Right ventricle myocardium inferior (tissue), 1 donor: ENCODE results near the gene ABHD14A. TPM values are rescaled to one million over a fixed set of nuclear protein-coding genes. Genes with fewer than 3 reads are reported as not detected.

Source experiments
- ATAC-seq: fragments of 200-7000 bp; cut with Tn5 transposase; one replicate; pipeline ENCODE4 v1.9.1; 2020; ENCODE audit warnings: mild to moderate bottlenecking, moderate library complexity
- DNase-seq: peaks from one replicate; pipeline ENCODE4 v3.0.0; 2021; ENCODE audit errors: missing footprints
- intact Hi-C: fragments of 100-400 bp; cut with DNase I; formaldehyde crosslinking; loops from one replicate; pipeline ENCODE4 v1.11.0; 2022
- total RNA-seq: library from RNA; stranded (reverse); fragmentation: NEBNext Ultra II Directional; extraction: Animal tissue kit (Norgen Biotek cat#: 25700); gene quantifications from one replicate; pipeline ENCODE4 v1.2.1, GENCODE V29; 2021
- donor health status: DM: no; HTN: yes; CAD: no; lungs with severe emphysema.

Gene ABHD14A
- total RNA-seq, 1 donor from 2014 or later: 31.5 TPM

DNA sequence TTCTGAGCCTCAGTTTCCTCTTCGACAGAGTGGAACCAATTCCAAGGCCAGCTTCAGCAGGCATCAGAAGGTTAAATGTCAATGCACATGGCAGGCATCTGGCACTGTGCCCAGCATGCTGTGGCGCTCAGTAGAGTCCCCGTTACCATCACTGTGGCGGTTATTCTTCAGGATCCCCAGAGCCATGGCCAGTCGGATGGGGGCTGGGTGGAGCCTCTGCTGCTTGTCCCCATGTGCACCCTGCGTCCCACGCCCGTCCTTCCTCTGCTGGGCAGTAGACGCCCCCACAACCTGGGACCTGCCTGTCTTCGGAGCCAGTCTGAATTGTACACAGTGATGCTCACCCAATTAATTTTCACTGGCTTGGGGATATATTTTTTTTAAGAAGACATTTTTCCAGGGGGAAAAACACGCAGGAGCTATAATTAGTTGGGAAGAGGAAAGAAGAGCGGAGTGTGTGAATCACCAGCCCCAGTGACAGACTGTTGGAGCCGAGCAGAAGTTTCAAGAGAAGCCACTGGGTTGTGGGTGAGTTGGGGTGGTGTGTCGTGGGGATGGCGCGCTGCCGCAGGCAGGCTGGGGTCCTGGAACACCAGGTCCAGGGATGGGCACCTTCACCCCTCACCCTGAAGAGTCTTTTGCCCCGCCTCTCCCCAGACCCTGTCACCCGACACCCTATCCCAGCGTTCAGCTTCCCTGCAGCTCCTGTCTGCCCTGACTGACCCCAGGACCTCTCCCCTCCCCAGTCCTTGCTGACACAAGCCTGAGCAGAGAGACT, 47.6 kb downstream of the ABHD14A start:
- ATAC-seq: peak; percentile 25
- intact Hi-C loops: loop anchor here (2.0 kb wide), 1 partner anchor 34 kb away; the partner anchor contains the start of gene DUSP7
- no peak for DNase-seq

DNA sequence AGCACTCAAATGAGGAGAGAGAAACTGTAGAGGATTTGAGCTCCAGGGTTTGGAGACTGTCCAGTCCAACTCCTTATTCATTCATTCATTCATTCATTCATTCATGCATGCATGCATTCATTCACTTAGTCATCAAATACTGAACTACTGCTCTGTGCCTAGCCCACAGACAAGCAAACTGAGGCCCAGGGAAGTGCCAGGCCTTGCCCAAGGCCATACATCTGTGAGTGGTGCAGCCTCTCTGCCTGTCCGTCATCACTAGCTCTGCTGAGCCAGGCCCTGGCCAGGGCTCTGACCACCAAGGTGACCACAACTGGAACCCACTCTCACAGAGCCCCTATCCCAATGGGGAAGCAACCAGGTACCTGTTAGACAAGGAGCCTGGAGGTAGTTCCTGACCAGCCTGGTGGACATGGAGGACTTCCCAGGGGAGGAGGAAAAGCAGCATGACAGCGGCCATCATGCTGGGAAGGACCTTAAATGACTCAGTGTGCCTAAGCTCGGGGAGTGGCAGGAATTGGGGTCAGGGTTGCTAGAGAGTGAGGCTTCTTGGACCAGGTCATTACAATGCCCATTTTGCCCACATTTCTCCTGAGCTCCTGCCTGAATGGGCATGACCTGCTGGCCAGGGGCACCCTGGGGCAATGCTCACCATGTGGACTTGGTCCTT, 48.4 kb downstream of the ABHD14A start:
- intact Hi-C loops: loop anchor here (2.0 kb wide), 1 partner anchor 34 kb away; the partner anchor contains the start of gene DUSP7
- DNase-seq (no peak), ATAC-seq (no peak)

DNA sequence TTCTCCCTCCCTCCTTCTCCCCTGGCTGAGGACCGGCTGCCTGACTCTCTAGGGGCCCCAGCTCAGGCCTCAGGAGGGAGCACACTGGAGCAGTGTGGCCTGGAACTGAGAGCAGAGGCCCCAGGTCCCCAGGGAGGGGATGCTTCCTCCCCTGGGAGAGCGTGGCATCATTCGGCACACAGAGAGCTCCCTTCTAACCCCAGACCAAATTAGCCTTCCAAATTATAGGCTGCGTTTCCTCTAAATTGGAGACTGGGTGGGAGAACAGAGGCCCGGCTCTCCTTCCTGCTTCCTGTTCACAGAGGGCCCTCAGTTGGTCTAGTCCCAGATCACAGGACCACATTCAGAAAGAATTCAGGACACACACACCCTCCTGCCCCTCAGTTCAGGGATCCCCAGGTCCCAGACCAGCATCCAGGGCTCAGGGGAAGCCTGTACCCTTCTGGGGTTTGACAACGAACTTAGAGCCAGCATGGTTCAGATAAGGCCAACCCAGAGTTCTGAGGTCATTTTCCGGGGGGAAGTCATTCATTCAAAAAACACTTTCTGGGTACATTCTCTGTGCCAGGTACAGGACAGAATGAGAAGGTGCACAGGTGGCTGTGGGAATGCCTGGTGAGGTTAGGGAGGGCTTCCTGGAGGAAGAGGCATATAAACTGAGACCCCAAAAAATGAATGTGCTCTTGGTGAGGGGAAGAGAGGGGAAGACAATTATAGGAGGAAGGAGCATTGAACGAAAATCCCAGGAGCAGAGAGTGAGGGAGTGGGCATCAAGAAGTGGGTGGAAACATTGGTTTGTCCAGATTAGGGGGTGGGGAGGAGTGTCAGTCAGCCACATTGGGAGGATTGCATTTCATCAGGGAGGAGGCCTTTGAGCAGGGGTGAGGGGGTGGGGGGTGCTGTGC, 49.2 kb downstream of the ABHD14A start:
- intact Hi-C loops: loop anchor here (2.0 kb wide), 1 partner anchor 33 kb away; the partner anchor contains the start of gene DUSP7
- DNase-seq: no peak
- ATAC-seq: no peak

DNA sequence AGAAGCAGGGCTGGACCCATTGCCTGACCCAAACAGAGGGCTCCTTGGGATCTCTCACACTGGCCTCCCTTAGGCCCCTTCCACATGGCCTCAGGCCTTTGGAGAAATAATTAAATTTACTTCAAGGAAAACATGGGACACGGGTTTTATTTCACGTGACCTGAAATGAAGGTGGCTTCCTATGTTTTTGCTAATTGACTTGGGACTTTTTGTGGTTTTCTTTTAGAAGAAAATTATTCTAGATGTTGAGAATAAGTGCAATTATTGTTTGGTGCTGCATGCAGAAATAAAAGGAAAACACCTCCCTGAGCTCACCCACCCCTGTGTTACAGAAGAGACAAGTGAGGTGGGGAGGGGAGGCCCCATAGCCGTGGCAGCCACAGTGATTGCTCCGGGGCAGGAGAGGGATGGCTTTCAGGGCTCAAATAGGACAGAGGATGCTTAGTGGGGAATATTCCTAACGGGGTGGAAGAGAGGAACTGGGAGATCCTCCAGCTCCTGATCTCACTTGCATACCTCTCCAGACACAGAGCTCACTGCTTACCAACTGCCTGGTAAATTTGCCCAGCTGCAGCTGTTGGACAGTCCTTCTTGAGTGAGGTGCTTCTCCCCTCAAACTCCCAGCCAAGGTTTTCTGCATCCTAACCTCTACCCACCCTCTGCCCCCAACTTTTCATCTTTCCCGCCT, 50.0 kb downstream of the ABHD14A start:
- intact Hi-C loops: no loop called here
- DNase-seq: no peak
- ATAC-seq: no peak

DNA sequence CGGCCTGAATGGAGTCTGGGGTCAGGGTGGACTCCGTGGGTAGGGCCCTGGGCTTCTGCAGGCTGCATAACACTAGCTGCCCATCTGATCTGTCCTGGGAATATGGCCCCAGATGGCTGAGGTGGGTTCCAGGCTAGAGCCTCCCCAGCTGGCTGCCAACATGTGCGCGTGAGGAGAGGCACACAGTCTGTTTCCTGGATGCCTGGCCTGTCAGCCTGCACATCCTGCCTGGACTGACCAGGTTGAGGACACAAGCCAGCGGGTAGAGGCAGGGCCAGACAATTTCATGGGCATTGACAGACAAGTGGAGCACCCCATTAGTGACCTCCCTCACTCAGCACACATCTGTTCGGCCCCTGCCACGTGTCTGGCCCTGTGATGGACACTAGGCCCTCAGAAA, 50.6 kb downstream of the ABHD14A start:
- intact Hi-C loops: no loop called here
- ATAC-seq (no peak), DNase-seq (no peak)

DNA sequence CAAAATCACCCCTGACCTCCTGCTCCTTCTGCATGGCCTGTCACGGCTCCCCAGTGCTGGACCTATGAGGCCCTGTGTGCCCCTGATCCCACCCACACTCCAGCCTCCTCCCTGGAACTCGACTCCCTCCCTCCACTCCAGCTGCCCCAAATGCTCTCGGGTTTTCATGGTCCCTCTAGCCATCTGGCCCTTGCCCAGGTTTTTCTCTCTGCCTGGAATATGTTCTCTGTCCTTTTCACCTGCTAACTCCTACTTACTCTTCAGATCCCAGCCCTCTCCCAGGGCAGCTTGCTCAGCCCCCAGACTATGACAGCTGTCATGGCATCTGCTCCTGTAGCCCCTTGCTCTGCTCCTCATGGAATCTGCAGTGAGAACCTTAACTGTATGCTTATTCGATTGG, 51.2 kb downstream of the ABHD14A start:
- DNase-seq (no peak), ATAC-seq (peak; percentile 13)
- intact Hi-C loops: no loop called here

DNA sequence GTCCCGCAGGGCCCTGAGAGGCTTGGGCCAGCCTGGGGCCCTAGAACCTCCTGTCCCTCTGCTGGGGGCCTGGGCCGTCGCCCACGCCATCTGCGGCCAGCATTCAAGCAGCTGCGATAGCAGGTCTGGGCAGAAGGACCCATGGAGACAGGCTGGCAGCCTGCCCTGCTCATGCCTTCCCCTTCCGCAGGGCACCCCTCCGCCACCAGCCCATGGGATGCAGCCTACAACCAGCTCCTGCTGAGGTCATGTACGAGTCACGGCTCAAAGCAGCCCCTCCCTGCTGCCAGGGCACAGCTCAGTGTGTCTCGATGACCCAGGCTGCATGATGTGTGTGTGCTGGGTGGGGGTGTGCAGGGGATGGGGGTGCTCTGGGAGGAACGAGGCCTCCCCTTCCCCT, 53.7 kb downstream of the ABHD14A start:
- DNase-seq: peak; percentile 87
- peak; percentile 77 for ATAC-seq
- intact Hi-C loops: no loop called here

DNA sequence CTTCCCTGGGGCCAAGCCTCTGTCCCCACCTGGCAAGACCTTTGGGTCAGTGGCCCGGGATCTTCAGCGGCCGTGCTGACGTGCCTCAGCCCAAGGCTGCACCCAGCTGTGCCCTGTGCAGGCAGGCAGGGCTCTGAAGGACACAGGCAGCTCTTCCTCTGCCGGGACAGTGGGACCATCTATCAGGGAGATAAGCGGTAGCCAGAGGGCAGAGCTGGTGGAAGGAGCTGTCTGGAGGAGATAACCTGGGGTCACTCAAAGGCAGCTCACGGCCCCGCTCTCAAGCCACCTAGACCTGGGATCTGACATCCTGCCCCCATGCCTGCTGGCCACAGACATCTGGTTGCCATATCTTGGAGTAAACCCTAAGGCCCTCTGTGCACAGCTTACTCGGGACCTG, 54.2 kb downstream of the ABHD14A start:
- DNase-seq (no peak), ATAC-seq (peak; percentile 35)

DNA sequence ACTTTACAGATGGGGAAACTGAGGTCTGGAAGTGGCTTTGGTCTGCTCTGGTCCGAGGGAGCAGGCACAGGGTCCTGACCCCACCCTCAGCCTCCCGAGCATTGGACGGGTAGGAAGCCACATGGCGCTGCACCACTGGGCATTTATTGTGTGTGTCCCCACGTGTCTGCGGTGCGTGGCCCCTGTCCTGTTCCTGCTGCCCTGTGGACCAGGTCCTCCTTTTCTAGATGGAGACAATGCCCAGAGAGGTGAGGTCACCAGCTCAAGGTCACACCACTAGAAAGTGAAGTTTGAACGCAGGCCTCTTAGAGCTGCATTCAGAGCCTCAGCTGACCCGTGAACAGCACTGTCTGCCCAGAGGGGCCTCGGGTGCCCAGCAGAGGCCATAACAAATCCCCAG, 54.7 kb downstream of the ABHD14A start:
- DNase-seq (no peak), ATAC-seq (no peak)
- intact Hi-C loops: no loop called here

More for the DNA sequence above, 54.2 kb downstream of the ABHD14A start:
- intact Hi-C loops: no loop called here

Other genes with a start within 250 kb of the ABHD14A start
- gene IQCF6, start 195.8 kb upstream of the ABHD14A start, total RNA-seq: not detected
- not detected for gene IQCF2, start 113.4 kb upstream of the ABHD14A start, total RNA-seq
- gene IQCF5, start 99.5 kb upstream of the ABHD14A start, total RNA-seq: not detected
- not detected for gene IQCF1, start 71.7 kb upstream of the ABHD14A start, total RNA-seq
- 7.7 TPM for gene RRP9, start 33.2 kb upstream of the ABHD14A start, total RNA-seq
- gene PARP3, start 32.7 kb upstream of the ABHD14A start, total RNA-seq: 17.6 TPM
- 0.22 TPM for gene GPR62, start 19.7 kb upstream of the ABHD14A start, total RNA-seq
- gene PCBP4, start 7.6 kb upstream of the ABHD14A start, total RNA-seq: 79.8 TPM
- gene ABHD14B, start 1.0 kb upstream of the ABHD14A start, total RNA-seq: 13.8 TPM
- gene ACY1, start 8.5 kb downstream of the ABHD14A start, total RNA-seq: 32.3 TPM
- gene RPL29, start 20.8 kb downstream of the ABHD14A start, total RNA-seq: 677 TPM
- 25.0 TPM for gene DUSP7, start 81.5 kb downstream of the ABHD14A start, total RNA-seq
- 1.7 TPM for gene POC1A, start 179.4 kb downstream of the ABHD14A start, total RNA-seq
- 186 TPM for gene ALAS1, start 223.1 kb downstream of the ABHD14A start, total RNA-seq